ENCODE data around the gene CPNE7. TPM values are rescaled to one million over a fixed set of nuclear protein-coding genes. Genes with fewer than 3 reads are reported as not detected.

Gene CPNE7
- total and polyA plus RNA-seq, 9 of the 15 experiments (the other 6 are each of a cell fraction or from before 2014, with no cell fraction given), result 0.30 to 73.4 (median 32.7) TPM

GRCh38 chr16:89547860-89548259, 27.7 kb upstream of the CPNE7 start:
- 98% methylated on average over 16 of the region's 20 CpGs for WGBS (ENCODE audit: insufficient coverage, low coverage, missing lambda C conversion rate)
- no peak overlapping the region for H3K4me2 ChIP-seq (ENCODE audit: insufficient read depth, low read length)
- no peak overlapping the region for H3K4me3 ChIP-seq
- H3K9ac ChIP-seq (ENCODE audit: insufficient read depth in 1 of 2, low read depth in 2 of 2, low read length in 2 of 2), result no peak overlapping the region
- no peaks in the 10 kb centered on the region for H3K27me3 ChIP-seq (ENCODE audit: control insufficient read depth in 2 of 2, insufficient read depth in 2 of 2, low read length in 2 of 2)
- H4K20me1 ChIP-seq (replicated peaks; ENCODE audit: control insufficient read depth, insufficient read depth, low read length), result no peaks in the 10 kb centered on the region; the same call in 1 of the 2 replicates
- H3K79me2 ChIP-seq (ENCODE audit: control insufficient read depth, insufficient read depth, low read length), result no peaks in the 10 kb centered on the region
- no peak overlapping the region for H3K27ac ChIP-seq (ENCODE audit: extremely low read depth, low read depth, low read length)
- H3K9me1 ChIP-seq (ENCODE audit: control insufficient read depth, insufficient read depth, low read length), result peaks cover 2% of the 10 kb centered on the region
- H3K36me3 ChIP-seq (ENCODE audit: control insufficient read depth, insufficient read depth, low read length), result peaks cover 83% of the 10 kb centered on the region; the same call in 2 of the 3 replicates
- no peak overlapping the region for H2AFZ ChIP-seq (ENCODE audit: low read depth, low read length)
- in situ Hi-C loops (cut with MboI), result no loop called here
- ATAC-seq (no peak), FAIRE-seq (no peak), DNase-seq (ENCODE audit: extremely low read depth in 1 of 4, low spot score in 3 of 4) (no peak)
- no TSS peak for BruUV-seq (replicated peaks)
- POLR2A ChIA-PET, result no interaction called here
- CTCF ChIA-PET (ENCODE audit: low intra/inter-chr PET ratio), result no interaction called here
- intact Hi-C loops (cut with micrococcal nuclease), result no loop called here
- TF ChIP-seq PHB (CRISPR knock-in tag; IDR thresholded peaks at IDR 0.05) (no peak), POLR3A (IDR thresholded peaks at IDR 0.05; ENCODE audit: borderline replicate concordance, extremely low read depth, insufficient read depth, insufficient read length) (no peak), HNRNPH1 (optimal IDR thresholded peaks at IDR 0.05; ENCODE audit: low read depth, low read length) (no peak), ERF (CRISPR knock-in tag; IDR thresholded peaks at IDR 0.05) (no peak), MAFG (tag; conservative IDR thresholded peaks at IDR 0.05) (no peak), ZNF274 (IDR thresholded peaks at IDR 0.05; ENCODE audit: borderline replicate concordance, low read depth, low read length) (no peak), HDAC6 (IDR thresholded peaks at IDR 0.05; ENCODE audit: low read depth, low read length) (no peak), RUNX1 (IDR thresholded peaks at IDR 0.05; ENCODE audit: low read depth) (no peak), CHD2 (IDR thresholded peaks at IDR 0.05; ENCODE audit: low read depth, low read length) (no peak), RFX7 (CRISPR knock-in tag; IDR thresholded peaks at IDR 0.05) (no peak), CREM (IDR thresholded peaks at IDR 0.05; ENCODE audit: low read depth) (no peak), ZNF695 (CRISPR knock-in tag; IDR thresholded peaks at IDR 0.05) (no peak), ZNF766 (CRISPR knock-in tag; conservative IDR thresholded peaks at IDR 0.05) (no peak), KLF16 (IDR thresholded peaks at IDR 0.05) (no peak), PTBP1 (IDR thresholded peaks at IDR 0.05; ENCODE audit: low read depth, low read length) (no peak)
- TF ChIP-seq, protein P1, sequence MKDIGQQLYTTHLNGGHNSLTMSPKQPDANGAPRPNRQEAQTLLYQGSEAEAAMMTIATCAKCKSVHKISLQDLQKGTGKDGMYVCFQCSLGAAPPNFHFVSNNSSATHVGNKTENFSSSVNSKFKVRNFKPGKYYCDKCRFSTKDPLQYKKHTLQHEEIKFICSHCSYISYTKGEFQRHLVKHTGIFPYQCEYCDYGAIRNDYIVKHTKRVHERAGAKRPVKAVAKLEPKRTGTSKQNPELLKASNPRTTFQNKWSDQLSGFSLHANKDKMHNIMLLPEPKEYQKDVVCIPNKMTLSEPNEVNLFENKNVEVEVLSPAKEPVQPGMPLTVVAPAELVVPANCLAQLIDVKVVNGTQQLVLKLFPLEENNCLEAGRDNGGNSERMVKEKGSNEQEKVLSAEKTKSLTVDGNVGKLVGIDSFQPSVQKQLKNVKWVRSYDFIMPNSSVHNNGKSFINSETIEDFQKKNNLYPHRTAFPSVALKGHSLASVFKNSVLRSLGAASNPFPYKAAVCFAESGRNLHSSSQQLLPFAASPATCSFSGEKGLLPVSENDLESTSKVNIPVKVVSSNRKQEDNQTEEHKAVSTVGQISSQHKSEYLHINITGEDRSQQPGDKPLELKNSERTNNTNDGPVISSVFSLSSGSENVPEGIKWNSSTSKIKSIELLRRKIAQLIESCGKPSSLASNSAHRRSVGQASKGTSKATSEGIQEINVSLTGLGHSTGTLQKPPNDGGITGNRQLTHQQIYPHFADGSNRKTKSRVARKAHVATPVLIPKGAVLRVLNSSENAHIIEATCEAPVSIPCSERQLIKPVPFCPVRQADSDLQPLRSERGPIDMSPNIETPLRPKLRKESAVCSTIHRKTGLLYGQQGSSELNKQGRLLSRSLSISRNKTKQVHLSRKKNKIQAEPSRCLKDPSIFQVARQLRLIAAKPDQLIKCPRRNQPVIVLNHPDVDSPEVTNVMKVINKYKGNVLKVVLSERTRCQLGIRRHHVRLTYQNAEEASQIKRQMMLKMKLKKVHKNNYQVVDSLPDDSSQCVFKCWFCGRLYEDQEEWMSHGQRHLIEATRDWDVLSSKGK (CRISPR knock-in tag; IDR thresholded peaks at IDR 0.05), result no peak
- H3K9me3 ChIP-seq (replicated peaks; ENCODE audit: control insufficient read depth, insufficient read depth, low read depth, low read length), result no peaks in the 10 kb centered on the region
- H3K4me1 ChIP-seq (replicated peaks in 1 of 2; ENCODE audit: control insufficient read depth in 2 of 2, insufficient read depth in 2 of 2, low read length in 2 of 2), result peaks cover 0 to 2% of the 10 kb centered on the region in 2 experiments; a peak in 1 of 5 replicates

All from K562 (cell line).